ENCODE results near the gene FADS6. TPM values are rescaled to one million over a fixed set of nuclear protein-coding genes. Genes with fewer than 3 reads are reported as not detected.

The FADS6 gene
- polyA plus RNA-seq, 3 donors, result not detected

GRCh38 chr17:74860872-74861661 lies 32.4 kb downstream of the FADS6 start:
- Histone ChIP-seq H4K20me1 (ENCODE audit: insufficient read depth, low read length) (no peaks in the 10 kb centered on the region), H3K4me1 (ENCODE audit: control insufficient read depth in 1 of 2, insufficient read depth in 2 of 2, low read length in 2 of 2) (peaks cover 23 to 31% of the 10 kb centered on the region in 2 donors), H3K27ac (ENCODE audit: low read depth in 1 of 2, low read length in 2 of 2) (no peak overlapping the region), H2AFZ (ENCODE audit: insufficient read depth, low read depth, low read length, poor library complexity, severe bottlenecking) (no peak overlapping the region), H3K4me2 (replicated peaks; ENCODE audit: extremely low read depth, low read length, poor library complexity, severe bottlenecking) (peak overlapping the region; percentile 47), H3K27me3 (ENCODE audit: control insufficient read depth in 2 of 2, insufficient read depth in 2 of 2, low read length in 2 of 2) (peaks cover 38 to 62% of the 10 kb centered on the region in 2 donors), H3K9me3 (replicated peaks in 1 of 2; ENCODE audit: control insufficient read depth in 1 of 2, insufficient read depth in 1 of 2, low read length in 2 of 2) (peaks cover 0 to 10% of the 10 kb centered on the region in 2 donors), H3K4me3 (replicated peaks in 1 of 3; ENCODE audit: low read depth in 2 of 3, low read length in 3 of 3) (peak overlapping the region in 1 of 3 experiments; percentile 40), H3K36me3 (replicated peaks in 1 of 2; ENCODE audit: control insufficient read depth in 1 of 2, insufficient read depth in 2 of 2, low read length in 2 of 2) (no peaks in the 10 kb centered on the region), H3K79me2 (ENCODE audit: insufficient read depth, low read length) (no peaks in the 10 kb centered on the region), H3K9ac (ENCODE audit: insufficient read depth, low read length, poor library complexity, severe bottlenecking) (no peak overlapping the region)
- H3K27ac Mint-ChIP-seq, result no peak overlapping the region
- WGBS (ENCODE audit: insufficient coverage), result 2% methylated on average over 90 of the region's 96 CpGs
- peaks cover 0 to 28% (median 8%) of the 10 kb centered on the region in 7 donors for H3K9me3 Mint-ChIP-seq
- peaks cover 57 to 72% (median 71%) of the 10 kb centered on the region in 3 donors for H3K27me3 Mint-ChIP-seq (ENCODE audit: low read depth in 3 of 3)
- H3K4me3 Mint-ChIP-seq, result peak overlapping the region; percentile 58 to 74
- H3K36me3 Mint-ChIP-seq, result peaks cover 12 to 18% of the 10 kb centered on the region in 2 donors
- intact Hi-C loops (cut with micrococcal nuclease), result loop anchor here (5.0 to 10.0 kb wide), 4 partner anchors 119 to 486 kb away; no protein-coding TSS in a partner anchor
- no peak for TF ChIP-seq CTCF (IDR thresholded peaks at IDR 0.05)
- no peak for DNase-seq
- H3K4me1 Mint-ChIP-seq, result peaks cover 27% of the 10 kb centered on the region

GRCh38 chr17:74860229-74860871 lies 33.1 kb downstream of the FADS6 start:
- Histone ChIP-seq H3K4me3 (replicated peaks in 1 of 3; ENCODE audit: low read depth in 2 of 3, low read length in 3 of 3) (peak overlapping the region in 1 of 3 experiments; percentile 40), H3K9ac (ENCODE audit: insufficient read depth, low read length, poor library complexity, severe bottlenecking) (no peak overlapping the region), H3K27ac (ENCODE audit: low read depth in 1 of 2, low read length in 2 of 2) (no peak overlapping the region), H3K27me3 (ENCODE audit: control insufficient read depth in 2 of 2, insufficient read depth in 2 of 2, low read length in 2 of 2) (peaks cover 38 to 69% of the 10 kb centered on the region in 2 donors), H3K79me2 (ENCODE audit: insufficient read depth, low read length) (no peaks in the 10 kb centered on the region), H2AFZ (ENCODE audit: insufficient read depth, low read depth, low read length, poor library complexity, severe bottlenecking) (no peak overlapping the region), H4K20me1 (ENCODE audit: insufficient read depth, low read length) (no peaks in the 10 kb centered on the region), H3K4me2 (replicated peaks; ENCODE audit: extremely low read depth, low read length, poor library complexity, severe bottlenecking) (peak overlapping the region; percentile 57), H3K4me1 (ENCODE audit: control insufficient read depth in 1 of 2, insufficient read depth in 2 of 2, low read length in 2 of 2) (peaks cover 23 to 31% of the 10 kb centered on the region in 2 donors), H3K9me3 (replicated peaks in 1 of 2; ENCODE audit: control insufficient read depth in 1 of 2, insufficient read depth in 1 of 2, low read length in 2 of 2) (peaks cover 0 to 10% of the 10 kb centered on the region in 2 donors), H3K36me3 (replicated peaks in 1 of 2; ENCODE audit: control insufficient read depth in 1 of 2, insufficient read depth in 2 of 2, low read length in 2 of 2) (no peaks in the 10 kb centered on the region)
- WGBS (ENCODE audit: insufficient coverage), result 4% methylated on average over 35 of the region's 44 CpGs
- Mint-ChIP-seq H3K27ac (peak overlapping the region in 1 of 7 donors; percentile 37), H3K4me3 (peak overlapping the region; percentile 58 to 83), H3K4me1 (peaks cover 27% of the 10 kb centered on the region), H3K9me3 (peaks cover 0 to 27% (median 8%) of the 10 kb centered on the region in 7 donors), H3K27me3 (ENCODE audit: low read depth in 3 of 3) (peaks cover 64 to 79% (median 78%) of the 10 kb centered on the region in 3 donors), H3K36me3 (peaks cover 9 to 18% of the 10 kb centered on the region in 2 donors)
- no peak for DNase-seq
- no peak for TF ChIP-seq CTCF (IDR thresholded peaks at IDR 0.05)
- intact Hi-C loops (cut with micrococcal nuclease), result loop anchor here (5.0 to 10.0 kb wide), 4 partner anchors 118 to 486 kb away; no protein-coding TSS in a partner anchor

Measured in CD14-positive monocyte (primary cell).